ENCODE results near the gene U2SURP.

Gene U2SURP

GRCh38 chr3:143089965-143090364, 88.6 kb downstream of the U2SURP start:
- H3K4me3 ChIP-seq (ENCODE audit: low read depth, low read length): no peak overlapping the region
- TF ChIP-seq CTCF (conservative IDR thresholded peaks at IDR 0.05; ENCODE audit: low read depth, low read length): no peak
- DNase-seq (ENCODE audit: low read depth): no peak

DNA sequence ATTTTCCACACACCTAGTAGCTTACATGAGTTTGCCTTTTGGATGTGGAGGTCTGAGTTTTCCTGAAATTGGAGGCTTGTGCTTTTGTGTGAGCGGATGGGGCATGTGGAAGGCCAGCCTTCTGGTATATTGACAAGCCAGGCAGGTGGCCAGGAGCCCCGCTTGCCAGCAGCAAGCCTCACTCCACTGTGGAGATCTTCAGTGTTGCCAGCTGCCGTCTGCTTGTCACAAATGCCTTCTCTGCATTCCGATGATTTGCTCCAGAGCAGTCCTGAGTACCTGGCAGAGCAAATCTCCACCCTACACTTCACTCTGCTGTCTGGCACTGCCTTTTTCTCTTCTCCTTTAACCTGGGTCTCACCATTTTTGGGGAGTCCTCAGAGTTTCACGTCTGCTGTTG, 89.1 kb downstream of the U2SURP start:
- DNase-seq (ENCODE audit: low read depth): no peak
- no peak overlapping the region for H3K4me3 ChIP-seq (ENCODE audit: low read depth, low read length)
- no peak for TF ChIP-seq CTCF (conservative IDR thresholded peaks at IDR 0.05; ENCODE audit: low read depth, low read length)

GRCh38 chr3:143090976-143091837, 89.8 kb downstream of the U2SURP start:
- TF ChIP-seq CTCF (conservative IDR thresholded peaks at IDR 0.05; ENCODE audit: low read depth, low read length): no peak
- no peak overlapping the region for H3K4me3 ChIP-seq (ENCODE audit: low read depth, low read length)
- DNase-seq (ENCODE audit: low read depth): no peak

DNA sequence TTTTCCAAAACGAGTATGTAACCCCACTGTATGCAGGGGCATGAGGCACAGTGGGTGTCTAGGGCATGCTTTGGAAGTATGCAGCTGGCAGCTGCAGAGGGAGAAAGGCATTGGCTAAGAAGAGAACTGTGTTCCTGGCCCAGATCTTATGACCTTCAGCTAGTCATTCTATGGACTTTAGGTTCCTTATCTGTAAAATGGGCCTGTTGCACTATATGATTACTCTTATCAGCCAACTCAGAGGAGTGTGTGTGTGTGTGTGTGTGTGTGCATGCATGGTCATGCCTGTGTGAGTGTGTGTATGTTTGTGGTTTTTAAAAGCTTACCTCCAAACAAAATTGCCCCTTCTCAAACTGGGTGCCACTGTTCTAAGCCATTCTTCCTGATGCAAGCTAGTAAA, 90.8 kb downstream of the U2SURP start:
- no peak for DNase-seq (ENCODE audit: low read depth)
- TF ChIP-seq CTCF (conservative IDR thresholded peaks at IDR 0.05; ENCODE audit: low read depth, low read length): no peak
- no peak overlapping the region for H3K4me3 ChIP-seq (ENCODE audit: low read depth, low read length)

GRCh38 chr3:143095813-143096212, 94.4 kb downstream of the U2SURP start:
- no peak overlapping the region for H3K4me3 ChIP-seq (ENCODE audit: low read depth, low read length)
- no peak for DNase-seq (ENCODE audit: low read depth)
- TF ChIP-seq CTCF (conservative IDR thresholded peaks at IDR 0.05; ENCODE audit: low read depth, low read length): no peak

DNA sequence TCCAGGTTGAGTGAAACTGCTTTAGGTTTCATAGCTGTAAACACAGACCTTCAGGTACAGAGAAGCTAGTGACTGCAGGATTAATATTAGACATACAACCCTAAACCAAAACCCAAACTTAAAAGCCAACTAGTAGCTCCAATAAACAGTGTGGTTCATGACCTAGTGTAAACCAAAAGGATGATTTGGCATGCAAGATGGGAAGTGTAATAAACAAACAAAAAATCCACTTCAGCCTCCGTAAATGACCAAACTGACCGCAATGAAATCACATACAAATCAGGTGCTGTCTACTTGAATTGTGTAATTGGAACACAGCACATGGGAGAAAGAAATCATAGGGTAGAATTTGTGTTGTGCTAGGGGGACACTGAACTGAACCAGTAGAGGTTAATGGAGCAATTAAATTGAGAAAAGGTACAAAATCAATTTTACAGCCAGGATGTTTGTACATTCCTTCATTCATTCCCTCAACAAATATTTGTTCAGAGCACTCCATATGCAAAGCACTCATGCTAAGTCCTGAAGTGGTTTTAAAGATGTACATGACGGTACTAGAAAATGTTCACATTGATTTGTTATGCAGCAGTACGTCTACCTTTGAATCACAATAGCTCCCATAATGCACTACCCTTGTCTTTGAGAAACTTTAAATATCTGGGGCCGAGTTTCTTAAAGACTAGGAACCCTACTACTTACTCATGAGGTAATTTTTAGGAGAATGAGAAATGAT, 96.8 kb downstream of the U2SURP start:
- no peak for TF ChIP-seq CTCF (conservative IDR thresholded peaks at IDR 0.05; ENCODE audit: low read depth, low read length)

More for the DNA sequence above, 96.8 kb downstream of the U2SURP start:
- DNase-seq (ENCODE audit: low read depth): no peak
- H3K4me3 ChIP-seq (ENCODE audit: low read depth, low read length): no peak overlapping the region

All from choroid plexus epithelial cell (primary cell).